SW480 (cell line): ENCODE results near the gene SLC12A5.
"Not testable (repeated sequence)": the region's sequence is repeated elsewhere in the genome, so short reads cannot be mapped to it uniquely, and the experiment has no call there.

Source experiments
- DNase-seq: peaks from one replicate; pipeline ENCODE4 v3.0.0-alpha.2; 2016; ENCODE audit warnings: low spot score

SLC12A5 gene

DNA sequence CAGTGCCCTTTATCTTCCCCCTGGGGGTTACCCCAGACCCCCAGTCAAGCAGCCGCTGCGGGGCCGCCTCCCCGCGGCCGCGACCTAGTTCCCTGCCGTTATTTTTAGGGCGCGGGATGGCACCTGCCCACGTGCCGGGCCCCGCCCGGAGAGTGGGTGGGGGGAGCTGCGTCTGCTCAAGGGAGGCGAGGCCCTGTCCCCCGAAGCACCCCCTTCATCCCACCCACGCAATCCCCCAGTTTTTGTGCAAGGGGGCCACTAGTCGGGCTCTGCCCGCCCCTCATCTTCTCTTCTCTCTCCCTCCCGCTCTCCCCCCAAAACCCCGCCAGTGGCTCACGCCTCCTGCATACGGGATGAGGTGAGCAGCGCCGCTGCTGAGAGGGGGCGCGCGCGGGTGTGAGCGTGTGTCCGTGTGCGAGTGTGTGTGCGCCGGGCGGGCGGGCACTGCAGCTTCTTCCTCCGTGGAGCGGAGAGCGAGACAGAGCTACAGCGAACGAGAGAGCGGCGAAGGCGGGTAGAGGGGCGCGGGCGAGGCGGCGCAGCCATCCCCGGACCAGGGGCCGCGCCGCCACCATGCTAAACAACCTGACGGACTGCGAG is at the start of gene SLC12A5:
Gene SLC12A5 (plus strand): TSS at position 444 of the 600 bp plus-strand sequence. CDS start 130 bp downstream, at position 574.
- no peak for DNase-seq

DNA sequence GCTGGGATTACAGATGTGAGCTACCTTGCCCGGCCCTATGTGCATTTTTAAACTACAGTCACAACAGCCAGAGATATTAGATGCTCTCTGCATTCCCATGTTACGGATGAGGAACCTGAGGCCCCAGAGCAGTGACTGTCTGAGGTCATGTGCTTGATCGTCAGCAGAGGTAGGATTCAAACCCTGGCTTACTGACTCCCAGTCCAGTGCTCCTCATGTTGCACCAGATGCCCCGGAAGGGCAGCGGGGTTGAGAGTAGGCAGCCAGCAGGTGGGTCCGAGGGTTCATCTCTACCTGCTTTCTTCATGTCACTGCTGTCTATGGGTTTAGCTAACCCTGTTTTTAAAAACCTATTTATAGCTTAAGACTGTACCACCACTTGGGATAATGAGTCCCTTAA is 47.8 kb upstream of the SLC12A5 start:
- DNase-seq: no peak

DNA sequence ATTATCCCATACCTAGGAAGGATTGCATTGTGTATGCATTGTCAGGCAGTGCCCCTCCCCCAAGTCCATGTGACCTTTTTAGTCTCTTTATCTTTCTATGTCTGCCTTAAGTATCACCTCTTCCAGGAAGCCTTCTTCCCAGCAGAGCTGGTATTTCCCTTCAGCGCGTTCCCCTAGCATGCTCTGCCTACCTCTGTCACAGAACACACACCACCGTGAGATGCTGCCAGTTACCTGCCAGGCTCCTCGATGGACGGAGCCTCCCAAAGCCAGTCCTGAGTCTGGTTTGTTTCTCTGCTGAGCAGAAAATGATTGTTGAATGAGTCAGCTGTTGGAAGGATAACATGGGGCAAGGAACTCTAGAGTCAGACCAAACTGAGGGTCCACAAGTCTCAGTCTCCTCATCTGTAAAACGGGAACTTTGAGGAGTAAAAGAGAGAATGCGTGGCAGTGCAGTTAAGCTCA is 45.7 kb upstream of the SLC12A5 start:
- DNase-seq: no peak

DNA sequence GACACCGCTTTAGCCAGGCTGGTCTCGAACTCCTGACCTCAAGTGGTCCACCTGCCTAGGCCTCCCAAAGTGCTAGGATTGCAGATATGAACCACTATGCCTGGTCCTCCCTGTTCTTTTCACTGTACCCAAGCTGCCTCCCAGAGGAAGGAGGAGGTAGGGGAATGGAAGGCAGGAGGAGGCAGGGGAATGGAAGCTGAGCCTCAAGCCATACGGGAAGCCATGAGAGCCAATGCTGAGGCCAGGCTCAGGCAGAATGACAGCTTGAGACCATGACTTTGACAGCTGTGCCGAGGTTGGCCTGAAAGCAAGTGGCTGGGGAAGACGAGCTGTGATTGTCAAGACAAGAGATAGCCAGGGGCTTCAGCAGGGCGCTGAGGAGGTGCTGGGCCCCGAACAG is 43.4 kb upstream of the SLC12A5 start:
- DNase-seq: no peak

DNA sequence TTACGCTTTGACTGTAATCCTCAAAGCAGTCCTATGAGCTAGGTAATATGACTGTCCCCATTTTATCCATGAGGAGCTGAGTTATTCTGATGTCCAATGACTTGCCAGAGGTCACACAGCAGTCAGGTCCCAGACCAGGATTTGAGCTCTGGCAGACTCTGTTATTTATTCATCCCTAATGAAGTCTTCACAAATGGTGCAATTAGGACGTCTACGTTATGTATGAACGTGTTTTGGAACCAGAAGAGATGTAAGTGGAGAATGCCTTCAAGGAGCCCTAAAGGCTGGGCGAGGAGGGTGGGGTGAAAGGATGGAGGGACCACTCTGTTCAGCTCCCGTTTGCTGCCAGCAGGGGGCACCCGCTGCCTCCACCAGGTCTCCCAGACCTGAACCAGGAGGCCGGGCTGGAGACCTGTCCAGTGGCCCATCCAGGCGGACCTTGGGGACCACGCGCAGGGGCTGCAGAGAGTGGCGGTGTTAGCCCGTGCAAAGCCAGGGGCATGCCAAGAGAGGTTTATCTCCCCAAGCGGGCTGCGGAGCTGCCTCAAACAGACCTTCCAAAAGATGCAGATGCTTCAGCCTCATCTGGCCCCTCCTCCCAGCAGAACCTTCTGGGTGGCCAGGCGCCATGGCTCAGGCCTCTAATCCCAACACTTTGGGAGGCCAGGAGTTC is 41.8 kb upstream of the SLC12A5 start:
- peak; percentile 67 for DNase-seq

DNA sequence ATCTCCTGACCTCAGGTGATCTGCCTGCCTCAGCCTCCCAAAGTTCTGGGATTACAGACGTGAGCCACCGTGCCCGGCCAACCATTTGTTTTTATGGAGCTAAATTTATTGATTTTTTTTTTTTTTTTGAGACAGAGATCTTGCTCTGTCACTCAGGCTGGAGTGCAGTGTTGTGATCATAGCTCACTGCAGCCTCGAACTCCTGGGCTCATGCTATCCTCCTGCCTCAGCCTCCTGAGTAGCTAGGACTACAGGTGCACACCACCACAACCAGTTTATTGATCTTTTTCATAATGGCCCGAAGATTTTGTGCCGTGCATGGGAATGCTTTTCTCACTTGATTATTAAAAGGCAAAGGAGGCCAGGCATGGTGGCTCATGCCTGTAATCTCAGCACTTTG is 40.2 kb upstream of the SLC12A5 start:
- not testable (repeated sequence) for DNase-seq

DNA sequence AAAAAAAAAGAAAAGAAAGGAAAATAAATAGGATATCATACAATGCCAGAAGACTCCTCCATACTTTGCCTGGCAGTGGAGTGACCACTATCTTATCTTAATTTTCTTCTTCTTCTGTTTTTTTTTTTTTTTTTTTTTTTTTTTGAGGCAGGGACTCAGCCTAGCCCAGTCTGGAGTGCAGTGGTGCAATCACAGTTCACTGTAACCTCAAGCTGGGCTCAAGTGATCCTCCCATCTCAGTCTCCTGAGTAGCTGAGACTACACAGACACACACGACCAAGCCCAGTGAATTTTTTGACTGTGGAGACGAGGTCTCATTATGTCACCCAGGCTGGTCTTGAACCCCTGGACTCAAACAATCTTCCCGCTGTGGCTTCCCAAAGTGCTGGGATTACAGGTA is 37.4 kb upstream of the SLC12A5 start:
- no peak for DNase-seq

DNA sequence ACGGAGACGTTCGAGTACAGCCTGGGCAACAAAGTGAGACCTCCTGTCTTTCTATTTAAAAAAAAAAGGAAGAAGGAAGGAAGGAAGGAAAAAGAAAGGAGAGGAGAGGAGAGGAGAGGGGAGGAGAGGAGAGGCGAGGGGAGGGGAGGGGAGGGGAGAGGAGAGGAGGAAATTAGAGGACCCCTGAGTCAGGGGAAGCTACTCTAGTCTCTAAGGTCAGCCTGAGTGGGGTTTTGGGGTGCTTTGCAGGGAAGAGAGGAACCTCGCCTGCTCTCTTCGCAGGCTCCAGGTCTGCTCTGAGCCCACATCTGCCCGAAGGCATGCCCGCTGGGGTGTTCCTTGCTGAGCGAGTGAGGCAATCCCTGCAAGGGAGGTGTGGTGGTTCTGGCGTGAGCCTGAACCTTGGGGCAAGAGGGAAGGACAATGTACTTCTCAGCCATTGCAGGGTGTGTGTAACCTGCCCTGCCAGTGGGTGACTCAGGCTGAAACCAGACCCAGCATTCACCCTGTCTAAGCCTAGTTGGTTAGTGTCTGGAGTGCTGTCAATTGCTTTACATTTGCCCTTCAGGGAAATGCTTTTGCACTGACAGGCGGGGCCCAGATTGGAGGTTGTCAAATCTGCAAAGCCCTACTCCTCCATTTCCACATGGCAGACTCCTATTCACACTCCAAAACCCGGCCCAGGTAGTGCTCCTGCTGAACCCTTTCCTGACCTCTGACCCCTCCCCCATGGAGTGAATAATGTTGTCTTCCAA is 35.6 kb upstream of the SLC12A5 start:
- peak; percentile 73 for DNase-seq

DNA sequence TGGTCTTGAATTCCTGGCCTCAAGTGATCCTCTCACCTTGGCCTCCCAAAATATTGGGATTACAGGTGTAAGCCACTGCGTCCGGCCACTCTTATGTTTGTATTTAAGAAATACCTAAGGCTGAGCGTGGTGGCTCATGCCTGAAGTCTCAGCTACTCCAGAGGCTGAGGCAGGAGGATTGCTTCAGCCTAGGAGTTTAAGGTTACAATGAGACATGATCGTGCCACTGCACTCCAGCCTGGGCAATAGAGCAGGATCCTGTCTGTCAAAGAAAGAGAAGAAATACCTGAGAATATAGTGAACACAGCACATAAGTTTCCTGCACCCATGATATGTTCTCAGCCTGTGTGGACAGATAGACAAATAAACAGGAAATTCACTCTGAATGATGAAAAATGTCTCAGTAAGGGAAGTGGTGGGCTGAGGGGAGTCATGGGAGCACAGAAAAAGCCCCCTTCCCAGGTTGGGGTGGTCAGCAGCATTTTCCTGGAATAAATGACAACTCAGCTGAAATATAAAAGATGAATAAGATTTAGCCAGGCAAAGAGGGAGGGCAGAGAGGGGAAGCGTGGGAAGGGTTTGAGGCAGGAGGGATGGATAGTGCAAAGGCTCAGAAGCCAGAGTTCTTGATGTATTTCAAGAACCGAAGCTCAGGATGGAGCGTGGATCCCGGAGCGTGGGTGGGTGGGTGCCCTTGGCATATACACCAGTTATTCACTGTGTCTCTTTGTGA is 34.1 kb upstream of the SLC12A5 start:
- DNase-seq: no peak

DNA sequence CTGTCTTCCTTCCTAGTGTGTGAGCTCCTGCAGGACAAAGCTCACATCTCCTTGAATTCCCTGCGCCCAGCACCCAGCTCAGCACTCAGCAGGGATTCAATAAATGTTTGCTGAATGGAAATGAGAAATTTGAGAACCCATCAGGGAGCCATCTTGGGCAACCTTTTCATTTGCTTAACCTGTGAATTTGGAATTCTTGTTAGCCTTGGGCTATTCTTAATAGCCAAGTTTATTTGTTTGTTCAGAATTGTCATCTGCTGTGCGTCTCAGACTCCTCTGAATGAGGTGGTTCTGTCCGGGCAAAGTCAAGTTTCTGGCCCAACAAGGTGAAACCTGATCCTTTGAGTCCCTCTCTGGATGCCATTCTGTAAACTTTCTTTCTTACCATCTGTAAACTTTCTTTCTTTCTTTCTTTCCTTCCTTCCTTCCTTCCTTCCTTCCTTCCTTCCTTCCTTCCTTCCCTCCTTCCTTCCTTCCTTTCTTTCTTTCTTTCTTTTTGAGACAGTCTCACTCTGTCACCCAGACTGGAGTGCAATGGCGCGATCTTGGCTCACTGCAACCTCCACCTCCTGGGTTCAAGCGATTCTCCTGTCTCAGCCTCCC is 33.4 kb upstream of the SLC12A5 start:
- not testable (repeated sequence) for DNase-seq

DNA sequence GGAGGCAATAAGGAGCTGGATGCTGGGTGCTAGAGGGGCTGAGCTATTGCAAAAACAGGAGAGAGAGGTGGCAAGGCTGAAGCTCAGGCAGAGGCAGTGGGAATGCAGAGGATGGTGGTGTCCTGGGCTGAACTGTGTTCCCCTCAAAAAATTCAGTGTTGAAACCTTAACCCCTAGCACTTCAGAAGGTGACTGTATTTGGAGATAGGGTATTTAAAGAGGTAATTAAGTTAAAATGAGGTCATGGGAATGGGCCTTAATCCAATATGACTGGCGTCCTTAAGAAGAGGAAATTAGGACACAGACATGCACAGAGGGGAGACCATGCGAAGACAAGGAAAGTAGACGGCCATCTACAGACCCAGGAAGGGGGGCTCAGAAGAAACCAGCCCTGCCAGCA is 31.8 kb upstream of the SLC12A5 start:
- DNase-seq: no peak

DNA sequence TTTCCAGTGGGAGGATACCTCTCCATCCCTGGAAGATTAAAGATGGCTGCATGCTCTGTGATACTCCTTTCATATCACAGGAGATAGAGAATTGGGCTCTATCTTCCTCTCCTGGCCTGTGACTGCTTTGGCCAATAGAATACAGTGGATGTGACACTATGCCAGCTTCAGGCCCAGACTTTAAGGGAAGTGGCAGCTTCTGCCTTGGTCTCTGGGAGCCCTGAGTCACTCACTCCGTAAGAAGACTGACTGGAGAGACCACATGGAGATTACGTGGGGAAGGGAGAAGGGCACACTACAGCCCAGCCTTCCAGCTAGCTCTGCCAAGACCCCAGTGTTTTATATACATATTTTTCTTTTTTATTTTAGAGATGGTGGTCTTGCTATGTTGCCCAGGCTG is 30.7 kb upstream of the SLC12A5 start:
- DNase-seq: no peak

DNA sequence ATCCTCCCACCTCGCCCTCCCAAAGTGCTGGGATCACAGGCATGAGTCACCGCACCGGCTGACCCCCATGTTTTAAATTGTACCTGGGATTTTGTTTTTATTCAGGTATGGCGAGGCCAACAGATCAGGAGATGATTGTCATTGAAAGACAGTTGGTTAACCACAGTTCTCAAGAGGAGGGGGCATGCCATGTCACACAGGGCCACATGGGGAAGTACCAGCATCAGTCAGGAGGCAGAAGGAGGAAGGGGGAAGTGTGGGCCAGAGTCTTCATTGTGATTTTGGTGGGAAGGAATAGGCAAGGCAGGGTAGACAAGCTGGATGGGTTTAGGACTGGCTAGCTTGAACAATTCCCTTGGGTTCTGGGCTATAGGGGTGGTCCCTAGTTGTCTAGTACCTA is 30.3 kb upstream of the SLC12A5 start:
- no peak for DNase-seq

DNA sequence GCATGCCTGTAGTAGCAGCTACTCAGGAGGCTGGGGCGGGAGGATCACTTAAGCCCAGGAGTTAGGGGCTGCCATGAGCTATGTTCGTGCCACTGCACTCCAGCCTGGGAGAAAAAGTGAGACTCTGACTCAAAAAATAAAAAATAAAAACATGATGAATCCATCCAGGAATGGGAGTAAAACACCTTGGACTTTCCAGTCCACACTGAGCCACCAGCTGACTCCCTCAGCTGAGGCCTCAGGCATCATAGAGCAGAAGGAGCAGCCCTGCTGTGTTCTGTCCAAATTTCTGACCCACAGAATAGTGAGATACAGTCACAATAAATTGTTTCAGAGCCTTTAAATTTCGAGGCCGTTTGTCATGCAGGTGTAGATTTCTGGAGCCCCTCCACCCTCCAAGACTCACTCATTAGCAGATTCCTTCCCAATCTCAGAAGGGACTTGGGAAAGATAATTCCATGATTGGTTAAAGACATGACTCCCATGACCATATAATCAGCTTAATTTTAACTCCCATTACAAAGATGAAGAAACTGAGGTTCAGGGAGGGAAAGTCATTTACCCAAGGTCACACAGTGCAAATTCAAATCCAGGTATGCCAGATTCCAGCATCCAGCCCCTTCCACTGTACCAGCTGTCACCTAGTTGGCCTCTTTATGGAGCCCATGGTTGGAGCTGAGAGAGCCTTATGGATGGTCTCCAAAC is 29.3 kb upstream of the SLC12A5 start:
- no peak for DNase-seq

DNA sequence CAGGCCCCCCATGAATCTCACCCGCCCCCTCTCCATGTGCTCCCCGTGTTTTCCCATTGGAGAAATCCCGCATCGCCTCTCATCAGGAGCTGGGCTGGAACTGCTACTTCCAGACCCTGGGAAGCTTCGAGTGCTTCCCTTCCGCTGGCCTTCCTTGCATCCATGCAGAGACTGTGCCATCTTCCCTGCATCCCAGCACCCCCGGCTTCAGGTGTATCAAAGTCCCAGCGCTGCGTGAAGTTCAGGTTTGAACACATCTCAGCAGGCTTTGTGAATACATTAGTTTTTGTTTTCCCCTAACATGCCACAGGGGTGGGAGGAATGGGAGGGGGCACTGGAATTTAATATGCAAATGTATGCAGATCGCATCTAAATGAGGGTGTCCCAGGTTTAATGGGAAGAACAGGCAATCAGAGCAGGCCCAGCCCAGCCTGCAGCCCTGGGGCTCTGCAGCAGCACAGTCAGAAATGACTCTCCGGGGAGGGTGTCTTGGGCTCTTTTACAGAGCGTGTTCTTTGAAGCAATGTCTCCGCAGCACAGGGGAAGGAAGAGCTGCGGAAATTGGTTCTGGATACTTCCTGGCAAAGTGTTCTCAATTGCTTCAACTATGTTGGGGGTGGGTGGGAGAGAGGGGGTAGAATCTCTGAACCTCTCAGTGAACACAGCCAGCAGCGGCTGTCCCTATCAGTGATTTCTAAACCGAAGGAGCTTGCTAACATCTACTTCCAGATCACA is 28.6 kb upstream of the SLC12A5 start:
- no peak for DNase-seq

DNA sequence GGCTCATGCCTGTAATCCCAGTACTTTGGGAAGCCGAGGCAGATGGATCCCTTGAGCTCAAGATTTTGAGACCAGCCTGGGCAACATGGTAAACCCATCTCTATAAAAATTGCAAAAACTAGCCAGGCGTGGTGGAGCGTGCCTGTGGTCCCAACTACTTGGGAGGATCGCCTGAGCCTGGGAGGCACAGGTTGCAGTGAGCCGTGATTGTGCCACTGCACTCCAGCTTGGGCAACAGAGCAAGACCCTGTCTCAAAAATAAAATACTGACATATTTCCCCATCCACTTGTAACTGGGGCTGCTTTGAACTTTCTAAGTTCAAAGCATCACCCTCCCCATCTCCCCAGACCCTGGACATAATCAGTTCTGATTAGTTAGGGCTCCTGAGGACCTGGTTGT is 27.5 kb upstream of the SLC12A5 start:
- DNase-seq: no peak

DNA sequence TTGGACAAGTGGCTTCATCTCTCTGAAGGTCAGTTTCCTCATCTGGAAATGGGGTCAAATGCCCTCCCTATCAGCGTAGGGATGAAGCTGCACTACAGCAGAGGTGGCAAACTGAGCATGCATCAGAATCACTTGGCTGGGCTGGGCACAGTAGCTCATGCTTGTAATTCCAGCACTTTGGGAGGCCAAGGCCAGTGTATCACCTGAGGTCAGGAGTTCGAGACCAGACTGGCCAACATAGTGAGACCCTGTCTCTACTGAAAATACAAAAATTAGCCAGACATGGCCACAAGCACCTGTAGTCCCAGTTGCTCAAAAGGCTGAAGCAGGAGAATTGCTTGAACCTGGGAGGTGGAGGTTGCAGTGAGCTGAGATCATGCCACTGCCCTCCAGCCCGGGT is 27.0 kb upstream of the SLC12A5 start:
- no peak for DNase-seq

DNA sequence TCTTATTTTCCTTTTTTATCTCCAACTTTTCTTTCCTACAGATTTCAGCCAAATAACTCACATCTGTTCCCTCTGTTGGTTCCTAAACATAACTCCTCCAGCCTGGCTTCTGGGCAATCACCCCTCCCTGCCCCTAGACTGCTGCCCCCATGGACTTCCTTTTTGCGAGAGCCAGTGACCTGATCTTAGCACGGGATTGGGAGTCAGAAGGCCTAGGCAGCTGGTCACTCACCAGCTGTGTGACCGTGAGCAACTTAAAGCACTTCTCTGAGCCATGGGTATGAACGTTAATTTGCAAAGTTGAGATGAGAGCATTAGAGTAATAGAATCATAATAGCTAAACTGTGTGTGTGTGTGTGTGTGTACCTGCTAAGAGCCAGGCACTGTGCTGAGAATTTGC is 24.8 kb upstream of the SLC12A5 start:
- no peak for DNase-seq

DNA sequence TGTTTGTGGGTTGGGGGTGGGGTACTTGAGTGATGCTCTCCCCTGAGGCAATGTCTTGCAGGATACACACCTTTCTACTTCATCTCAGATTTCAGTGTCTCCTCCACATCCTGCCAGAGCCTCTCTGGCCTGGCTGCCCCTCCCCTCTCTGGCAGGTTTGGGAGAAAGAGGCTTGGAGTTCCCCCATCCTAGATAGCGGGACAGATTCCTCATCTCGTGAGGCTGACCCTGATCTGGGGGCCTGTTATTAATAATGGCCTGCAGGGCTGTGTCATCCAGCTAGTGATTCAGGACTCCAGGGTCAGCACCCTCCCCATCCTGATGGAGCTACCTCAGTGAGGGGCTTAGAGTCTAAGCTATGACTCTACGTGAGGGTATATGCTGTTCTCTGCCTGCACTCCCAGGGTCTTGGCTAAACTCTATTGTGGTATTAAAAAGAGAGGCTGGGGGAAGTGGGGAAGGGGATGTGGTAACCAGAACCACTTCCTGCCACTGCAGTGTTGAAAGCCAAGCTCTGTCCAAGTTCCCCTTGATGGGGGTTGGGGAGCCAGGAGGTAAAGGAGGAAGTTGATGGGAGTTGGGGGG is 24.0 kb upstream of the SLC12A5 start:
- no peak for DNase-seq

DNA sequence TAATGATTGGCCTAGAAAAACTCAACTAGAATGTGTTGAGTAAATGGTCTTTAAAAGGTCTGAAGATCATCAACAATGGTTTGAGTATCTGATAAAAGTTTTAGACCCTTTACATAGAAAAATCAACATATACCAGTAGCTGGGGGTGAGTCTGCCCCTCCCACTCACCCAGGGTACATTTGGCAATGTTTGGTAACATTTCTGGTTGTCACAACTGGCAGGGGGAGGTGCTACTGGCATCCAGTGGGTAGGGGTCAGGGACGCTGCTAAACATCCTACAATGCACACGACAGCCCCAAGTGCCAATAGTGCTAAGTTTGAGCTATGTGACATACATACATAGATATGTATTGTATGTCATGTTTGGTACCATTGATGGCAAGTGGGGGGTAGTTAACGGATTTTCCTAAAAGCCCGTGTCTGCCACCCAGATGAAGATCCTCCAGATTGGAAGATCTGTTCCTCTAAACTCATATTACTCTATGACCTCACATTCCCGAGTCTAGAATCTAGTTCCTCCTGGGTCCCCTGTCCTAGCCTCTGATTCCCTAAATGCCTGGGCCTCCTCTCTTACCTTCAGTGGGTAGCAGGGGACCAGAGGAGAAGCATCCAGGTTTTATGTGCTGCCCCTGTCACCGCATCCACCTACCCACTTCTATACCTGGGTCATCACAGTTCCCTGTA is 22.9 kb upstream of the SLC12A5 start:
- no peak for DNase-seq
